NCI-H1694 (cell line): ENCODE results near the gene ST6GAL1.

ENCODE experiments used
- DNase-seq: peaks from one replicate; lab custom pipeline; 2025; lab: John Stamatoyannopoulos, UW

The ST6GAL1 gene

DNA sequence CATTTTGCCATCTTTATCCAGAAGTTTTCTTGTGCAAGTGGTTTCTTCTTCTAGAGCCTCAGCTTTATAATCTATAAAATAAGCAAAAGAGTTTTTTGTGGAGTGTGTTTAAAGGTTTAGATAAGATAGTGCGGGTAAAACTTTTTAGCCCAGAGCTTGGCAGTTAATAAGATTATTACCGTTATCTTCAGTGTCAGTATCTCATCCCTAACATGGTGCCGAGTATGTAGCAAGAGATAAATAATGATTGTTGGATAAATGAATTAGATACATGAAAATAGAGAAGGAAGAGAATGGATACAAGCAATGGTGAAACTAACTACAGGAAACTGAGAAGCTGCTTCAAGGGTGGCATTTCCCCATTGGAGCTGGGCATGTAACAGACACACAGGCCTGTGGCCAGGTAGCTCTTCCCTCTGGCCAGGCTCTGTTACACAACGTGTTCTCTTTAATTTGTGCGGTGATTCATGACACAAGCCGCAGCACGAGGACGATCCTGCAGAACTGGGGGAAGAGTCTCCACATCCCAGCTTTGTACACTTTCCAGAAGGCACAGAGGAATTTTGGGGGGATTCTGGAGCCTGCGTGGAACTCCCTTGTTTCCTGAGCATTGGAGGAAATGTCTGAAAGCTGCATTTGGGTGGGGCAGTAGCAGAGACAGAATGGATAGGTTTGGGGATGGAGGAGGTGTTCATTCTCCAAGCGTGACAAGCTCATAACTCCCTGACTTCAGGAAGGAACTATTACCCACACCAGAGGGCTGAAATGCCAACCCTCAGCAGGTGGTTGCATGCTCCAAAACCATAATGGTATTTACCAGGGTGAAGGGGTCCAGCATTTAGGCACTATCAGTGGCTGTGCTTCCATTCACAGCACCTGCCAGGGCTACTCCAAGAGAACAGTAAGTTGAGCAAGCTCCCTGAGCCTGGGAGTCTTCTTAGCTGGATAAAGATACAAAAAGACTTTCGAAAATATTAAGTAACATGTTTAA lies 14.2 kb upstream of the ST6GAL1 start:
- DNase-seq: no peak

- DNase-seq: no peak
Observed at GRCh38 chr3:186917512-186918312, 12.6 kb upstream of the ST6GAL1 start.

DNA sequence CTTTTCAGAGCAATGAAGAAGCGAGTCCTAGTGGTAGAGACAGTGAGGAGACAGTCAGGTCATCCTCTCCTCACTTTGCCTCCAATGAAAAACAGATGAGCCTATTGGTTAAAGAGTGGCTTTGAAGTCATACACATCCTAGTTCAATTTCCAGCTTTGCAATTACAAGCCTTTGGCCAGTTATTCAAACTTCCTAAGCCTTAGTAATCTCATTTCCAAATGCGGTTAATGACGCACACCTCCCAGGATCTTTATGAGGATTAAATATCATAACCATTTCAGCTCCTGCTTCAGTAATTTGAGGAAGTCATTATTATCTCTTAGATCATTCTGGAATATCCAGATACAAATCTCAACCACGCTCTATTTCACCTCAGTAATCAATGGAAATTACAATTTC lies 10.0 kb upstream of the ST6GAL1 start:
- DNase-seq: no peak

DNA sequence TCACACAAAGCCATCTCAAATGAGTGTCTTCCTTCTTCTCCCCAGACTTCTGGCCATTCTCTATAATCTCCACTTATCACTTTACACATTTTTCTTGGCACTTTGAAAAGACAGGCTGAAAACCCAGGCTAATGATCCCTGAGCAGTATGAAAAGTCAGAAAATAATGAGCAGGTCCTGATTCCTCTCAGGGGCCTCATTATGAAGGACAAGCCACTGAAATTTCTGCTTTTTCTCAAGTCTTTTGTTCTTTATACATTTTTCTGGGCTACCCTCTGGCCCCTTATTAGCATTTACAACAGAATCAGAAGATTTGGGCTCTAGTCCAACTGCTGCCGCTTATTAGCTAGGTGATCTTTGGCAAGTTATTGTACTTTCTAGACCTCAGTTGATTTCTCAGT lies 9.5 kb upstream of the ST6GAL1 start:
- no peak for DNase-seq

DNA sequence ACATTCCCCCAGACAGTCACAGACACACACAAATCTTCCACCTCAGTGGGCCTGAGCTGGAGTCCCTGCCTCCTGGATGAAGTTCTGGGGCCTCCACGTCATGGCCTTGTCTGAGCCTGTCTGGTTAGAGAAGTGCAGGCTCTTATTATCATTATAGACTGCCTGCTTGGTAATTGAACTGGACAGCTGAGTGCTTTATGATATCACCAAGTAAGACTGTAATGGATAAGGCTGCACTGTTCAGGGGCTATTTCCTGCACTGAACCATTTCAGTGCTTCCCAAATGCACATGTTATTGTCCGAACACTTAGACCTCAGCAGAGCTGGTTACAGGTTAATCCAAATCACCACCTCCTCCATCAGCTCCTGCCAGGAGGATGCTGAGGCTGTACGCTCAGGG lies 8.7 kb upstream of the ST6GAL1 start:
- DNase-seq: no peak

DNA sequence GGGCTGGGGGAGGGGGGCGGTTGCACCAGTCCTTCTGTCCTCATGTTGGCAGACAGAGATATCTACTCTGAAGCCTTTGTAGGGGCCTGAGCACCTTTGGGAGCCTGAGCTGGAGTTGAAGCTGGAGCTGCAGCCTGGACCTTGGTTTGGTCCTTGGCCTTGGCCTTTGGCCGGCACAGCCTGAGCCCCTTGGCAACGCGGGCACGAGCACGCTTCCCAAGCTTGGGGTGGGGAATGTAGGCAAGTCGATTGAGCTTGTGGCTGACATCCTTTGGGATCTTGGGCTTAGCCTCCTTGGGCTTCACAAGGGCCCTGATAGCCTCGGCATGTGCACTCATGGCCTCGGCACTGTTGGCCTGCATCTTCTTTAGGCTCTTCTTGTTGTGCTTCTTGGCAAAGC lies 8.1 kb upstream of the ST6GAL1 start:
- DNase-seq: no peak

GRCh38 chr3:186922790-186923189 lies 7.5 kb upstream of the ST6GAL1 start:
- no peak for DNase-seq

- no peak for DNase-seq
Observed at GRCh38 chr3:186923241-186923640, 7.1 kb upstream of the ST6GAL1 start.

DNA sequence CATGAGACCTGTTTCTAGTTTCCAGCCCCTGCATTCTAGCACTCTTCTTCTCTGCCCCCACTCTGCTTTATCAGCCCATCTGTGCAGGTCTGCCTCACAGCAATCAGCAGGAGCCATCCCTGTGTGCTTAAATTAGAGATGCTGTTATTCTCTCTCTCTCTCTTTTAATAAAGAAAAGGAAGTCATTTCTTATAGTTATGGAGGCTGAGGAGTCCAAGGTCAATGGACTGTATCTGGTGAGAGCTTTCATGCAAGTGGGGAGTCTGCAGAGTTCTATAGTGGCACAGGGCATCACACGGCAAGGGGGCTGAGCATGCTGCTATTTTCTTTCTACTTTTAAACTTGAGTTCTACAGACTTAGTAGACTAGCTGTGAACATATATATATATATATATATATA lies 4.5 kb upstream of the ST6GAL1 start:
- DNase-seq: no peak

DNA sequence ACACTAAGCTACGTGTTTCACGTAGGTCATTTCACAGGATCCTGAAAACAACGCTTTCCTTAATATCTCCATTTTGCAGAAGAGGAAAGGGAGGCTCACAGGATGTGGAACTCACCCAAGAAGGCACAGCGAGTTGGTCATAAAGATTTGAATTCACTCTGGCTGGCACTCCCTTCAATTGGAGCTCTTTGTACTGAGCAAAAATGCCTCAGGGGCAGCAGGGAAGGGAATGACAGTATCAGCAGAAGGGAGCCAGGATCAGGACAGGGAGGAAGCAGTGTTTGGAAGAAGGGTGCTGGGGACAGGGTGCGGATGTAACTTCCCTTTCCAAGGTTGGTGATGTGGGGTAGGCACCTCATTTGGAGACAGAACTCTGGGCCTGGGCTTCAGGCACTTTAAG lies 1.1 kb upstream of the ST6GAL1 start:
- no peak for DNase-seq

DNA sequence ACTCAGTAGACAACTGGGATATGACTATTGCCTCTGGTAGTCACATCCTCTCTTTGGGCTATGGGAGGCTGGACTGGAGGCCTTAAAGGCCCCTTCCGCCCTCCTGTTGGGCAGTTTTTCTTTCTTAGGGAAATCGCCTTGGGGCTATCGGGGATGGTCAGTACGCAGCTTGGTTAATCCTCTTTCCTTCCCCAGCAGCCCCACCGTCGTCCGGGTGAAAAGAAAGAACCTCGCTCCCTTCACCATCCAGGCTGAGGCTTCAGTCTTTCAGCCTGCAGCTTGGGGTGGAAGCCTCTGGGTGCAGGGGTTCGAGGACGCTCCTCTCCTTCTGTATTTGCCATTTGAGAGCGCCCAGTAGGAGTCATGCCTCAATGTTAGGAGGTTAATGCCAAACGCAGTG lies 641 bp upstream of the ST6GAL1 start:
- no peak for DNase-seq

- DNase-seq: no peak
Observed at GRCh38 chr3:186930641-186931531, 560 bp downstream of the ST6GAL1 start.

GRCh38 chr3:186931532-186932280 lies 1.4 kb downstream of the ST6GAL1 start:
- DNase-seq: no peak

- no peak for DNase-seq
Observed at GRCh38 chr3:186932281-186933181, 2.2 kb downstream of the ST6GAL1 start.

- no peak for DNase-seq
Observed at GRCh38 chr3:186933816-186934215, 3.5 kb downstream of the ST6GAL1 start.

DNA sequence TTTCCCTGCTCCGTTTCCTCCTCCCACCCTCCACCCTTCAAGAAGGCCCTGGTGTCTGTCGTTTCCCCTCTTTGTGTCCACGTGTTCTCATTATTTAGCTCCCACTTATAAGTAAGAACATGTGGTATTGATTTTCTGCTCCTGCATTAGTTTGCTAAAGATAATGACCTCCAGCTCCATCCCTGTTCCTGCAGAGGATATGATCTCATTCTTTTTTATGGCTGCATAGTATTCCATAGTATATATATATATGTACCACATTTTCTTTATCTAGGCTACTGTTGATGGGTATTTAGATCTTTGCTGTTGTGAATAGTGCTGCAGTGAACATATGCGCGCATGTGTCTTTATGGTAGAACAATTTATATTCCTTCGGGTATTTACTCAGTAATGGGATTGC lies 4.8 kb downstream of the ST6GAL1 start:
- DNase-seq: no peak

DNA sequence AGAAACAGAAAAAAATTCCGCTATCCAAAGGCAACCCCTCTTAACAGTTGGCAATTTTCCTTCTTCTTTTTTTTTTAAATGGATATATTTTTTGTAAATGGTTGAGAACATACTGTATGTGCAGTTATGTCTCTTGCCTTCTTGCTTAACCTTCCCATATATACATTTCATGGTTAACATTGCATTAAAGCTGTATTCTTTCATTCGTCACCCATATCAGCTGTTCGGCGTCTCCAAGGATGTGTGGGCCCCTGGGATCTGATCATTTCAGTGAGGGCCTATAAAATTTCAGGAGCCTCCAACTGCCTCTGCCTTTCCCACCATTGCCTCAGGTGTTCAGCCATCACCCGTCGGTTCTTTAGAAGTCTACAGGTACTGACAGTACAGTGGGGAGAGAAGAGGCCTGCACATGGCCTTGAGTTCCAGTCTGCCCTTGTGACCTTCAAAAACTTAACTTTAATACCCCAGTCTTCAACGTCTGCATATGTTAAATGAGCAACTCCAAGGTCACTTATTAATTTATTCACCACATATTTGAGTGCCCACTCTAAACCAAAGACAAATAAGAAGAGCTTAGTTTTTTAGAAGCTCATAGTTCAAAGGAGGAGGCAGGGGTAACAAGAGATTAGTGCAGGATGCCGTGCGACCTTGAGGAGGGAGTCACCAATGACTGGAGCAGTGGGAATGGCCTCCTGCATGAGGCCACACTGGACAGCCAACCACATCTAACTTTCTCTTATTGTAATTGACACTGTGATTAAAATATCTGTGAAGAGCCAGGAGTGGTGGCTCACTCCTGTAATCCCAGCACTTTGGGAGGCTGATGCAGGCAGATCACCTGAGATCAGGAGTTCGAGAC lies 6.9 kb downstream of the ST6GAL1 start:
- DNase-seq: no peak

DNA sequence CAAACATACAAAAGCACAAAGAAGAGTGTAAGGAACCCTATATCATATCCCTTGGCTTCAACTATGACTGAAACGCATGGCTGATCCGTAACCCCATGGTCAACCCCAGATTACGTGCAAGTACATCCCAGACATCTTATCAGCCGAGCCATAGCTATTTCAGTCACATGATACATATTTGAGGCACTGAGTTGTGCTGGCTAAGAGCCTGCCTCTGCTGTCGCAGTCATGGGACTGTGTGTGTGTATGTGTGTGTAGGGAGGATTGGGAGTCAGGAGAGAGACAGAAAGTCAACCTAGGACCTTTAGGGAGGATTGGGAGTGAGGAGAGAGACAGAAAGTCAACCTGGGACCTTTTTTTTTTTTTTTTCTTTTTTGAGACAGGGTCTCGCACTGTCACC lies 8.4 kb downstream of the ST6GAL1 start:
- no peak for DNase-seq

DNA sequence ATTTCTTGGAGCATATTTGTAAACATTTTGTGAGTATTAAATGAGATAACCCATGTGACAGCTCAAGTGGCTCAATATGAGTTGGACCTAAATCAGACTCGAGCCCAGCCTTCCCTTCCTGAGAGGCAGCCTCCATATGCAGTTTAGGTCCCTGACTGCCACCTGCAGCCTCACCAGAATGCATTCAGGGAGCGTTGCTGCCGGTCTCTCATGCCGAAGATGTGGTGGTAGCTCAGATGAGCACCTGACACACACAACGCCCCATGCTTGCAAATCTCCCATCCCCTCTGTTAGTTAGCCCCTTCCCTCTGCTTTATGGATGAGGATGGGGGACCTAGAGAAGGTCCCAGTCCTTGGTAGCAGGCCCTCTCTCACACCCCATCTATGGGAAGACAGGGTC lies 9.2 kb downstream of the ST6GAL1 start:
- no peak for DNase-seq
